ACC112 (cell line): ENCODE data around the gene HS3ST6.
A peak's percentile ranks its signal among the peaks of the same experiment; 100 is the strongest.
"Not testable (repeated sequence)": the region's sequence is repeated elsewhere in the genome, so short reads cannot be mapped to it uniquely, and the experiment has no call there.

Source experiments
- H2AFZ ChIP-seq: fragments of 200-600 bp; sonication (generic); one replicate; pipeline ENCODE4 v1.6.0; 2017; ENCODE audit warnings: antibody characterized with exemption, low read length; ENCODE audit not compliant: unreplicated experiment
- H3K27ac ChIP-seq: fragments of 200-600 bp; sonication (generic); 2 replicates; pipeline ENCODE4 v1.5.1; 2014; ENCODE audit warnings: low read depth, mild to moderate bottlenecking, antibody characterized with exemption, low read length, moderate library complexity
- H3K27me3 ChIP-seq: fragments of 200-600 bp; sonication (generic); 2 replicates; pipeline ENCODE4 v1.6.1; 2014; ENCODE audit warnings: mild to moderate bottlenecking, antibody characterized with exemption, low read length, moderate library complexity, mixed read lengths; ENCODE audit not compliant: insufficient read depth
- H3K36me3 ChIP-seq: fragments of 200-600 bp; sonication (generic); 2 replicates; pipeline ENCODE4 v1.6.1; 2016; ENCODE audit warnings: mild to moderate bottlenecking, antibody characterized with exemption, low read length, moderate library complexity, mixed read lengths; ENCODE audit not compliant: insufficient read depth
- H3K4me1 ChIP-seq: fragments of 200-600 bp; sonication (generic); one replicate; pipeline ENCODE4 v1.6.1; 2016; ENCODE audit warnings: low read length, mixed read lengths; ENCODE audit not compliant: insufficient read depth, unreplicated experiment, control insufficient read depth
- H3K4me3 ChIP-seq: fragments of 200-600 bp; sonication (generic); 2 replicates; pipeline ENCODE4 v1.5.1; 2014; ENCODE audit warnings: mild to moderate bottlenecking, low read depth, low read length
- H3K79me2 ChIP-seq: fragments of 200-600 bp; sonication (generic); one replicate; pipeline ENCODE4 v1.6.0; 2016; ENCODE audit warnings: low read length; ENCODE audit not compliant: control insufficient read depth, unreplicated experiment, insufficient read depth

The HS3ST6 gene

DNA sequence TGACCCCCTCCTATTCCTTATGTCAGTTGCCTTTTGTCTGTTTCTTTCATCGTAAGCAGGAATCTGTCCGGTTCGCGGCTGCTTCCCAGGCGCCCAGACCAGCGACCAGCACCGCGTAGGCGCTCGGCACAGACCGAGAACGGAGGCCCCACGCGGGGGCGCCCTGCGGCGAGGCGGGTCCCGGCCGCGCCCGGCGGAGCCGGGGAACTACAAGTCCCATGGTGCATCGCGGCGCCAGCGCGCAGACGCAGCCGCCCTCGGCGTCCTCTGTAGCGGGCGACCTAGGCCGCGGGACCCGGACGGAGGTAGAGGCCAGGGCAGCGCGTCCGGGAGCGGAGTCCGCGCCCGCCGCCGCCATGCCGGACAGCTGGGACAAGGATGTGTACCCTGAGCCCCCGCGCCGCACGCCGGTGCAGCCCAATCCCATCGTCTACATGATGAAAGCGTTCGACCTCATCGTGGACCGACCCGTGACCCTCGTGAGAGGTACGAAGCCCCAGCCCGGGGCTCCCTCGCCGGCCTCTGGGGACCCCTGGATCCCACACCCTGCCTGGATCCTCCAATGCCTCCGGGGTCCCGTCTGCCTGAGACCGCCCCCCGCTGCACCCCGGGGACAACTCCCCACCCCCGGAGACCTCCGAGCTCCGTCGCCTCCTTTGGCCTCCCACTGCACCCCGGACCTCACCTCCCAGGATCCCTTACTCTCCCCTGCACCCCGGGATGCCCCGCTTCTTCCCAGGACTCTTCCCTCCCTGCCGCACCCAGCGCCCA lies 41.2 kb upstream of the HS3ST6 start, which contains the start of gene NDUFB10:
Gene NDUFB10 (plus strand): TSS at position 270 of the 771 bp plus-strand sequence. CDS start 87 bp downstream, at position 357.
- Histone ChIP-seq H3K27ac (no peak within 1 kb of the TSS), H3K4me3 (peak within 1 kb of the TSS; percentile 86), H2AFZ (peak within 1 kb of the TSS; percentile 46), H3K36me3 (peaks cover 18% of the 10 kb centered on the region; the same call in 1 of the 2 replicates), H3K27me3 (no peaks in the 10 kb centered on the region), H3K4me1 (peaks cover 22% of the 10 kb centered on the region), H3K79me2 (peaks cover 44% of the 10 kb centered on the region)

DNA sequence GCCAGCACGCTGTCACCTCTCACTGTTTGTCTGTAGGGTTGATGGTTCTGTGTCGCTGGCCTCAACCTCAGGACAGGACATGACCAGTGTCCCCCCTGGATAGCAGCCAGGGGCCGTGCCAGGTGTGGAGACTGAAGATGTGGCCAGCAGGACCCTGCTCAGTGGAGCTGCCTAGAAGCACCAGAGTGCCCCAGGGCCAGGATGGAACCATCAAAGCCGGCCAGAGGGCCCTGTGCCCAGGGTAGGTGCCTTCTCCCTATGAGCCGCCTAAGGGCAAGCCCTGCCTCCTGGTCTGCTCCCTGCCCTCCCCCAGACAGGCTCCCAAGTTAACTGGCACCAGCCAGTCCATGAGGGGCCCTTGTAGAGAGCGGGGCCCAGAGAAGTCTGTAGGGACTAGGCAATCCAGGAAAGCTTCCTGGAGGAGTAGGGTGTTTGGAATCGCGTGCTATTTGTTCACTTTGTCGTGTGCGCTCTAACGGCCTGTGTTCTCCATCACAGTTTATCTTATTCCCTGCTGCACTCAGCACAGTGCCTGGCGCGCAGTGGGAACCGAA lies 40.6 kb upstream of the HS3ST6 start:
- Histone ChIP-seq H3K27me3 (no peaks in the 10 kb centered on the region), H2AFZ (no peak overlapping the region), H3K4me3 (peak overlapping the region; percentile 86), H3K27ac (no peak overlapping the region), H3K79me2 (peaks cover 38% of the 10 kb centered on the region), H3K4me1 (peaks cover 22% of the 10 kb centered on the region), H3K36me3 (peaks cover 14% of the 10 kb centered on the region; the same call in 1 of the 2 replicates)

DNA sequence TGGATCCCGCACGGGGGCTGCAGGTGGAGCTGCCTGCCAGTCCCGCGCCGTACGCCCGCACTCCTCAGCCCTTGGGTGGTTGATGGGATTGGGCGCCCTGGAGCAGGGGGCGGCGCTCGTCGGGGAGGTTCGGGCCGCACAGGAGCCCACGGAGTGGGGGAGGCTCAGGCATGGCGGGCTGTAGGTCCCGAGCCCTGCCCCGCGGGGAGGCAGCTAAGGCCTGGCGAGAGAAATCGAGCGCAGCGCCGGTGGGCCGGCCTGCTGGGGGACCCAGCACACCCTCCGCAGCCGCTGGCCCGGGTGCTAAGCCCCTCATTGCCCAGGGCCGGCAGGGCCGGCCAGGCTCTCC lies 39.9 kb upstream of the HS3ST6 start:
- H3K36me3 ChIP-seq, H3K27me3 ChIP-seq, H3K4me3 ChIP-seq, H3K27ac ChIP-seq, H2AFZ ChIP-seq: not testable (repeated sequence)
- Histone ChIP-seq H3K4me1 (peaks cover 20% of the 10 kb centered on the region), H3K79me2 (peaks cover 31% of the 10 kb centered on the region)

DNA sequence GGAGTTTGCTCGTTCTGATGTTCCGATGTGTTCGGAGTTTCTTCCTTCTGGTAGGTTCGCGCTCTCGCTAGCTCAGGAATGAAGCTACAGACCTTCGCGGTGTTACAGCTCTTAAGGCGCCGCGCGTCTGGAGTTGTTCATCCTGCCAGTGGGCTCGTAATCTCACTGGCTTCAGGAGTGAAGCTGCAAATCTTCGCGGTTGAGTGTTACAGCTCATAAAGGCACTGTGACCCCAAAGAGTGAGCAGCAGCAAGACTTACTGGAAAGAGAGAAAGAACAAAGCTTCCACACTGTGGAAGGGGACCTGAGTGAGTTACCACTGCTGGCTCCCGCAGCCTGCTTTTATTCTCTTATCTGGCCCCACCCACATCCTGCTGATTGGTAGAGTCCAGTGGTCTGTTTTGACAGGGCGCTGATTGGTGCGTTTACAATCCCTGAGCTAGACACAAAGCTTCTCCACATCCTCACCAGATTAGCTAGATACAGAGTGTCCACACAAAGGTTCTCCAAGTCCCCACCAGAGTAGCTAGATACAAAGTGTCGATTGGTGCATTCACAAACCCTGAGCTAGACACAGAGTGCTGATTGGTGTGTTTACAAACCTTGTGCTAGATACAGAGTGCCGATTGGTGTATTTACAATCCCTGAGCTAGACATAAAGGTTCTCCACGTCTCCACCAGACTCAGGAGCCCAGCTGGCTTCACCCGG lies 39.4 kb upstream of the HS3ST6 start:
- not testable (repeated sequence) for H3K4me3 ChIP-seq, H3K36me3 ChIP-seq, H3K27ac ChIP-seq, H2AFZ ChIP-seq, H3K27me3 ChIP-seq
- peaks cover 26% of the 10 kb centered on the region for H3K79me2 ChIP-seq
- peaks cover 15% of the 10 kb centered on the region for H3K4me1 ChIP-seq

DNA sequence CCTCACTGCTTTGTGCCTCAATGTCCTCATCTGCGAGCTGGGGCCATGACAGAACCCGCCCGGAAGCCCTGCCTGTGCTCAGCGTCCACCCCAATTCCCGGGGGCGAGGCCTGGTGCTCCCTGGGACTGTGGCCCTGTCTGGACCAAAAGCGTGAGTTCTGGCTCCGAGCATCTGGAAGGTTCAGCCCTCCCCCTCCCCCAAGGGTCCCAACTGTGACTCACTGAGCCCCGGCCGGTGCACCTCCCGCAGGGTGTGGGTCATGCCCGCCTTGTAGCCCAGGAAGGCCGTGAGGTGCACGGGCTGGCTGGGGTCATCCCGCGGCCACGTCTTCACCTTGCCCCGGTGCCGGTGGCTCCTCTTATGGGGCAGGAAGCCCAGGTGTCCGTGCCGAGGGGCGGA lies 35.5 kb upstream of the HS3ST6 start:
- H3K4me1 ChIP-seq: no peaks in the 10 kb centered on the region
- H3K27ac ChIP-seq: no peak overlapping the region
- no peak overlapping the region for H3K4me3 ChIP-seq
- H3K27me3 ChIP-seq: no peaks in the 10 kb centered on the region
- no peaks in the 10 kb centered on the region for H3K36me3 ChIP-seq
- H2AFZ ChIP-seq: no peak overlapping the region
- H3K79me2 ChIP-seq: no peaks in the 10 kb centered on the region

DNA sequence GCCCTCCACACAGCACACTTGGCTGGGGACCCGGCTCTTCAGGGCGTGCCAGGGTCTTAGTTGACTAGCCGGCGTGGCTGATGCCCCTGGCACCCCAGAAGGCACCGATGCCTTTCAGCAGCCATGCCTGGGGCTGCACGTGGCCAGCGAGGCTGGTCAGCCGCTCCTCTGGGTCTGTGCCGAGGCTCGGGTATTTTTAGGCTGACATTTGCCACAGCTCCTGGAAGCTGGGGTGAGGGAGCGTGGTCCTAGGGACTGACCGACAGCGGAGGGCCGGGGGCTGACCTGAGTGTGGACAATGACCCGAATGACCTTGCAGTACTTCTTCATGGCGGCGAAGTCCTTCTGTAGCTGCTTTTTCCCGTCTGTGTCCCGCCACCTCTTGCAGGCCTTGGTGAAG lies 32.3 kb upstream of the HS3ST6 start:
- Histone ChIP-seq H3K79me2 (no peaks in the 10 kb centered on the region), H3K4me1 (no peaks in the 10 kb centered on the region), H3K4me3 (no peak overlapping the region), H3K36me3 (no peaks in the 10 kb centered on the region), H3K27me3 (no peaks in the 10 kb centered on the region), H2AFZ (no peak overlapping the region), H3K27ac (no peak overlapping the region)

DNA sequence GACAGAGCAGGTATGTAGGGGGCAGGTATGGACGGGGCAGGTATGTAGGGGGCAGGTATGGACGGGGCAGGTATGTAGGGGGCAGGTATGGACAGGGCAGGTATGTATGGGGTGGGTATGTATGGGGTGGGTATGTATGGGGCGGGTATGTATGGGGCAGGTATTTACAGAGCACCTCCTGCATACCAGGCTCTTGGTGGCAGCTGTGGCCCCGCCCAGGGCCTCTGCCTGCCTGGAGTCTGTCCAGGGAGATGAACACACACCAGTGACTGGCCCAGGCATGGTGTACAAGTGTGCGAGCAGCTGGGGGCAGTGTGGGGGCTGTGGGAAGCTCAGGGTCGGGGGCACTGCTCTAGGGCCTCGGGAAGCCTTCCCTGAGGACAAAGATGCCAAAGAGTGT lies 31.8 kb upstream of the HS3ST6 start:
- Histone ChIP-seq H3K4me1 (no peaks in the 10 kb centered on the region), H3K27me3 (no peaks in the 10 kb centered on the region), H3K79me2 (no peaks in the 10 kb centered on the region), H2AFZ (no peak overlapping the region), H3K4me3 (no peak overlapping the region), H3K36me3 (no peaks in the 10 kb centered on the region), H3K27ac (no peak overlapping the region)

DNA sequence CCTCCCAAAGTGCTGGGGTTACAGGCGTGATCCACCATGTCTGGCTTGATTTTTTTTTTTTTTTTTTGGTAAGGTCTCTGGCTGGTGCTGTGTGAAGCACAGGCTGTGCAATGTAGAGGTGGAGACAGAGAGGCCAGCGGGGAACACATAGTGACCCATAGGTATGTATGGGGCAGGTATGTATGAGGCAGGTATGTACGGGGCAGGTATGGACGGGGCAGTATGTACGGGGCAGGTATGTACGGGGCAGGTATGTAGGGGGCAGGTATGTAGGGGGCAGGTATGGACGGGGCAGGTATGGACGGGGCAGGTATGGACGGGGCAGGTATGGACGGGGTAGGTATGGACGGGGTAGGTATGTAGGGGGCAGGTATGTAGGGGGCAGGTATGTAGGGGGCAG lies 31.3 kb upstream of the HS3ST6 start:
- no peaks in the 10 kb centered on the region for H3K4me1 ChIP-seq
- no peak overlapping the region for H2AFZ ChIP-seq
- H3K79me2 ChIP-seq: no peaks in the 10 kb centered on the region
- H3K4me3 ChIP-seq: no peak overlapping the region
- no peaks in the 10 kb centered on the region for H3K36me3 ChIP-seq
- H3K27ac ChIP-seq: no peak overlapping the region
- H3K27me3 ChIP-seq: no peaks in the 10 kb centered on the region

DNA sequence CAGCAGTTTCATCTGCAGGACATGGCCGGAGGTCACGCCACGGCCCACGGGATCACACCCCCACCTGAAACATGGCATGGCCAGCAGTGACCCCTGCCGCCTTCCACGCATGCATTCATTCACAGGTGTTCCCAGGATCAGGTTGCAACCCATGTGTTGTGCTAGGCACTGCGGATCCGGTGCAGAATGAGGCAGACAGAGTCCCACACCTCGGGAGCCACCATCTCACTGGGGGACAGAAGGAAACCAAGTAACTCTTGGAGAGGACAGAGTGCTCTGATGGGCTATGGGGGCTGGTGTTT lies 29.1 kb upstream of the HS3ST6 start:
- no peaks in the 10 kb centered on the region for H3K27me3 ChIP-seq
- H2AFZ ChIP-seq: no peak overlapping the region
- H3K4me3 ChIP-seq: no peak overlapping the region
- peaks cover under 1% of the 10 kb centered on the region for H3K4me1 ChIP-seq
- no peak overlapping the region for H3K27ac ChIP-seq
- no peaks in the 10 kb centered on the region for H3K79me2 ChIP-seq
- H3K36me3 ChIP-seq: no peaks in the 10 kb centered on the region

DNA sequence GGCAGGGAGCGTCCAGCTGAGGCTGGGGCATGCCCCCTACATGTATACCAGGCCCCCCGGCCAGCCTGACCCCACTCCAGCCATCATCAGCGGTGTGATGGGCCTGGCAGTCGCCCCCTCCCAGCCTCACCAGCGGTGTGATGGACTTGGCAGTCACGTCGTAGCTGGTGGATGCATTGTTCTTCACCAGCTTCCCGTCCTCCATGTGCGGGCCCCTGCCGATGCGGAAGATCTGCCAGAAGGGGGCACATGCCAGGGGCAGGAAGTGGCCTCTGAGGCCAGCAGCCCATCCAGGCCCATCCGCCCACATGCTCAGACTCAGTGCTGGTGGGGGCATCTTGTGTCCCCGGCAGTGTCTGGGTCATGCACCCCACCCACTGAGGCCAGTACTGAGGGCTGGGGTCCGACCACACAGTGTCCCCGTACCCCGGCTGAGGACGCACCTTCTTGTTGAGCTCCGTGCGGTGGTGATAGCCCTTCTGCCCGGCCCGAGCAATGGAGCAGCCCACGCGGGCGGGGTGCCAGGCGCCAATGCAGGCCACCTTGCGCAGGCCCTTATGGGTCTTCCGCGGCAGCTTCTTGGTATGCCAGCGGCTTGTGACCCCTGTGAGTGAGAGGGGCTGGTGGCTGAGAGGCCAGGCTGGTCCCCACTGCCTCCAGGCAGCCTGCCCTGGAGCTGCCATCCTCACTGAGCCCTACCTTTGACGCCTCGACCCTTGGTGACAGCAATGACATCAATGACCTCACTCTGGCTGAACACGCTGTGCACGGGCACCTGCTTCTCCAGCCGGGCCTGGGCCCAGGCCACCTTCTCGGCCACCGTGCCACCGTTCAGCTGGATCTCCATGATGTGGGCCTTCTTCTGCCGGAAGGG lies 28.5 kb upstream of the HS3ST6 start:
- peaks cover 6% of the 10 kb centered on the region for H3K4me1 ChIP-seq
- H3K36me3 ChIP-seq: no peaks in the 10 kb centered on the region
- no peaks in the 10 kb centered on the region for H3K79me2 ChIP-seq
- no peak overlapping the region for H3K4me3 ChIP-seq
- H3K27ac ChIP-seq: no peak overlapping the region
- no peak overlapping the region for H2AFZ ChIP-seq
- H3K27me3 ChIP-seq: no peaks in the 10 kb centered on the region
